ENCODE measurements around the gene YTHDF1. TPM values are rescaled to one million over a fixed set of nuclear protein-coding genes. Genes with fewer than 3 reads are reported as not detected.

Gene YTHDF1
- total RNA-seq, 6 experiments from 2014 or later: 35.4 to 40.0 (median 37.2) TPM

GRCh38 chr20:63177785-63178445 is 38.0 kb downstream of the YTHDF1 start:
- Mint-ChIP-seq H3K27me3 (ENCODE audit: insufficient read depth) (peaks cover 18% of the 10 kb centered on the region), H3K36me3 (ENCODE audit: low read depth) (no peaks in the 10 kb centered on the region), H3K4me3 (no peak overlapping the region), H3K9me3 (no peaks in the 10 kb centered on the region), H3K4me1 (ENCODE audit: low read depth) (no peaks in the 10 kb centered on the region), H3K27ac (no peak overlapping the region)
- TF ChIP-seq CTCF (IDR thresholded peaks at IDR 0.05): no peak
- no peak for DNase-seq

- Mint-ChIP-seq H3K4me1 (ENCODE audit: low read depth) (no peaks in the 10 kb centered on the region), H3K36me3 (ENCODE audit: low read depth) (no peaks in the 10 kb centered on the region), H3K4me3 (no peak overlapping the region), H3K27me3 (ENCODE audit: insufficient read depth) (peaks cover 20% of the 10 kb centered on the region), H3K9me3 (no peaks in the 10 kb centered on the region), H3K27ac (no peak overlapping the region)
- no peak for TF ChIP-seq CTCF (IDR thresholded peaks at IDR 0.05)
- DNase-seq: no peak
Measured at GRCh38 chr20:63177134-63177784, 38.7 kb downstream of the YTHDF1 start.

GRCh38 chr20:63176427-63177133 is 39.4 kb downstream of the YTHDF1 start:
- H3K9me3 Mint-ChIP-seq: no peaks in the 10 kb centered on the region
- no peaks in the 10 kb centered on the region for H3K36me3 Mint-ChIP-seq (ENCODE audit: low read depth)
- H3K4me3 Mint-ChIP-seq: no peak overlapping the region
- DNase-seq: no peak
- peaks cover 27% of the 10 kb centered on the region for H3K27me3 Mint-ChIP-seq (ENCODE audit: insufficient read depth)
- H3K4me1 Mint-ChIP-seq (ENCODE audit: low read depth): no peaks in the 10 kb centered on the region
- TF ChIP-seq CTCF (IDR thresholded peaks at IDR 0.05): no peak
- no peak overlapping the region for H3K27ac Mint-ChIP-seq

- H3K27me3 Mint-ChIP-seq (ENCODE audit: insufficient read depth): peaks cover 28% of the 10 kb centered on the region
- no peak overlapping the region for H3K27ac Mint-ChIP-seq
- H3K4me1 Mint-ChIP-seq (ENCODE audit: low read depth): no peaks in the 10 kb centered on the region
- DNase-seq: no peak
- H3K9me3 Mint-ChIP-seq: no peaks in the 10 kb centered on the region
- no peak overlapping the region for H3K4me3 Mint-ChIP-seq
- H3K36me3 Mint-ChIP-seq (ENCODE audit: low read depth): no peaks in the 10 kb centered on the region
- no peak for TF ChIP-seq CTCF (IDR thresholded peaks at IDR 0.05)
Measured at GRCh38 chr20:63176034-63176426, 39.9 kb downstream of the YTHDF1 start.

- peaks cover 35% of the 10 kb centered on the region for H3K27me3 Mint-ChIP-seq (ENCODE audit: insufficient read depth)
- DNase-seq: no peak
- no peak overlapping the region for H3K4me3 Mint-ChIP-seq
- no peaks in the 10 kb centered on the region for H3K4me1 Mint-ChIP-seq (ENCODE audit: low read depth)
- H3K9me3 Mint-ChIP-seq: no peaks in the 10 kb centered on the region
- no peaks in the 10 kb centered on the region for H3K36me3 Mint-ChIP-seq (ENCODE audit: low read depth)
- H3K27ac Mint-ChIP-seq: no peak overlapping the region
- TF ChIP-seq CTCF (IDR thresholded peaks at IDR 0.05): no peak
Measured at GRCh38 chr20:63175038-63175895, 40.7 kb downstream of the YTHDF1 start.
